Measurements from ENCODE around the gene MCEMP1.

Gene MCEMP1

GRCh38 chr19:7670790-7671189 lies 6.1 kb upstream of the MCEMP1 start:
- no peak for DNase-seq (ENCODE audit: low read depth in 3 of 3, low spot score in 1 of 3)

DNA sequence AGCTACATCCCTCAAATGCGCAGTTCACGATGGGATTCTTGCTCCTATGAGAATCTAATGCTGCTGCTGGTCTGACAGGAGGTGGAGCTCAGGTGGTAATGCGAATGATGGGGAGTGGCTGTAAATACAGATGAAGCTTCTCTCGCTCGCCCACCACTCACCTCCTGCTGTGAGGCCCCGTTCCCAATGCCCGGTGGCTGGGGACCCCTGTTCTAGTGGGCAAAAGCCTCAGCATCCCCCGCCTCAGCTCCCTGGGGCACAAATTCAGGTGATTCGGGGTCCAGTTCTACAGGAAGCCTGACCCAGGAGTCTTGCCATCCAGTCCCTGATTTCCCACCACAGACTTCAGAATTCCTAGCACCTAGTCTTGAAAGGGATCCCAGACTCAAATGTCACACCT lies 4.4 kb upstream of the MCEMP1 start:
- no peak for DNase-seq (ENCODE audit: low read depth in 3 of 3, low spot score in 1 of 3)

DNA sequence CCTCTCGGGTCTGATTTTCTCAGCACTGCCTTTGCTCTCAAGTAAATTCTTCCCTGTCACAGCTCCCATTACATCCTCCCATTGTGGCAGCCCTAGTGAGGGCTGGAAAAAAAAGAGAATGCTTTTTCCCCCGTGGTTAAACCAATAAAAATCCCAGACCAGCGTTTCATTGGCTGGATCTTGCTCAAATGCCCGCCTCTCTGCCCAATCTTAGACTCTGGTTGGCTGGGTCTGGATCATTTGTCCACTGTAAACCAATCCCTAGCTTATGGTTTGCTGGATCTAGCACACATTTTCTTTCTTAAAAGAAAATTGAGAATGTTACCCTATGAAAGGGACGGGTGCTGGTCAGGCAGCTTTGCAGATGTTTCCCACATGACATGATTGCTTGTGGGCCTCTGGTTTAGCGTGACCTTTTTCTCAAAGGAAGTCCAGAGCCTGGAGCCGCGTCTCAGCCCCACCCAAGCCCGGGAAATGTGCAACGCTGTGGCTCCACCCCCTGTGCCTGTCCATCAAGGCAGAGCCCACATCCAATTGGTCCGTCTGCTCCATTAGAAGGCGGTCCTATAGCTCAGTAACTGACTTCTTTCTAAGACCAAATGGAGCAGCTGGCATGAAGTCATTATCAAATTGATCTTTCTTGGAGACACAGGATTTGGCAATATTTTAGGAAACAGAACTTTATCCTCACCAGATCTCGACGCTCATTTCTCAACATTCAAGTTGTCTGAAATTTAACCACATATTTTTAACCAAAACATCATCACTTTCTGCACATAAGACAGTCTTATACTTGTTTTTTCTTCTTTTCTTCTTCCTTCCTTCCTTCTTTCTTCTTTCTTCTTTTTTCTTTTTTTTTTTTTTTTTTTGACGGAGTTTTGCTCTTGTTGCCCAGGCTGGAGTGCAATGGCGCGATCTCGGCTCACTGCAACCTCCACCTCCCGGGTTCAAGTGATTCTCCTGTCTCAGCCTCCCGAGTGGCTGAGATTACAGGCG lies 2.6 kb upstream of the MCEMP1 start:
- no peak for DNase-seq (ENCODE audit: low read depth in 3 of 3, low spot score in 1 of 3)

GRCh38 chr19:7676376-7676775 lies 514 bp upstream of the MCEMP1 start:
- no peak for DNase-seq (ENCODE audit: low read depth in 3 of 3, low spot score in 1 of 3)

DNA sequence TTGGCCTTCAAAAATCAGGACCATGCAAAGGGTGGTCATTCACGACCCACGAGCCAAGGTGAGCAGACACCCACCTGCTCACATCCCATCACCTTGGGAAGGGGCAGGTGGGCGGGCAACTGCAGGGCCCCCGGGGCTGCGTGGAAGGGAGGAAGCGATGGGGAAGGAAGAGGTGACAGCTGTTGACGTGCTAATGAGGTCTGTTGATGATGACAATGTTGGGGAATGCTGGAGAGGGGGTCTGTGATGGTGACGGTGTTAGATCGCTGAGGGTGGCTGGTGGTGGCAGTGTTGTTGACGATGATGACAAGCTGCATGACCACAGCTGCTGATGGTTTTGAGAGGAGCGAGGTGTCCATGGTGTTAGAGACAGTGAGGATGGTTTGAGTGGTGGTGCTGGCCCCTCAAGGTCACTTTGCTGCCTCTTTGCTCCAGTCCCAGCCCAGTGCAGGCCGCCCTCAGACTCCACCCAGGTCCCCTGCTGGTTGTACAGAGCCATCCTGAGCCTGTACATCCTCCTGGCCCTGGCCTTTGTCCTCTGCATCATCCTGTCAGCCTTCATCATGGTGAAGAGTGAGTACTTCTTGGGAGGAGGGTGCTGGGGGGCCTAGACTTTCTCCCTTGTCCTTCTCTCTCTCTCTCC lies 900 bp downstream of the MCEMP1 start:
- DNase-seq (ENCODE audit: low read depth in 3 of 3, low spot score in 1 of 3) = no peak

GRCh38 chr19:7678971-7679751 lies 2.3 kb downstream of the MCEMP1 start:
- peak; percentile 33 to 46 (median 40) for DNase-seq (ENCODE audit: low read depth in 3 of 3, low spot score in 1 of 3)

- no peak for DNase-seq (ENCODE audit: low read depth in 3 of 3, low spot score in 1 of 3)
Measured at GRCh38 chr19:7679771-7680605, 3.1 kb downstream of the MCEMP1 start.

DNA sequence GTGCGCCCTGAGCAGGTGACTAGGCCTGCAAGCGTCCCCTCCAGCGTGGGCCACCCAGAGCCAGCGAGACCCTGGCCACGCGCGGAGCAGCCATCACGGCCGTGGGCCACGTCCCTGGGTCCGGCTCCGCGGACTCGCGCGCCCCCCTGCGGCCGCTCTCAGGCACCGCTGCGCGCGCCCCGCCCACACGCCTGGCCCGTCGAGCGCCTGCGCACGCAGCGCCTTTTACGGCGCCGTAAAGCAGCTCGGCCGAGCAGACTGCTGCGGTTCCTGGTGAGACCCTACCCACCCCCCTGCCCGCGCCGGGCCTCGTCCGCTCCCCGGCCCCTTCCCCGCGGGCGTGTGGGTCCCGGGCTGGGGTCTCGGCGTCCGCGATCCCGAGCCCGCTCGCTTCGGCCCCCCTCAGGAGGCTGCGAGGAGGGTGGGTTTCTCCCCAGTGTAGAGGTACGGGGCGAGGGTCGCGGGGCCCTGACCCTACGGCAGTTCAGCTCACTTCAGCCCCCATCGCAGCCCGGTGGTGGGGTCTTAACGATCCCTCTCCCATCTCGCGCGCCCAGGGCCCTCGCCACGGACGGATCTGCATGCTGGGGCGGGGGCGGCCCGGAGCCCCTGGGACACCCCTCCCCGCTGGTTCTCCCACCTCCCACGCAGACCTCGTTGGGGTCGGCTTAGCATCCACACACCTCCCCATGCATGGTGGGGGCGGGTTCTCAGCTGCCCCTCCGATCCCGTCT lies 3.9 kb downstream of the MCEMP1 start, which contains the start of gene TRAPPC5:
Gene TRAPPC5 (plus strand): TSS at position 228 of the 734 bp plus-strand sequence. CDS start 1,421 bp downstream, outside the sequence.
- DNase-seq (ENCODE audit: low read depth in 3 of 3, low spot score in 1 of 3) = peak; percentile 66 to 84 (median 82)

GRCh38 chr19:7681340-7682174 lies 4.7 kb downstream of the MCEMP1 start:
- DNase-seq (ENCODE audit: low read depth in 3 of 3, low spot score in 1 of 3) = peak; percentile 56 to 71 (median 70)

DNA sequence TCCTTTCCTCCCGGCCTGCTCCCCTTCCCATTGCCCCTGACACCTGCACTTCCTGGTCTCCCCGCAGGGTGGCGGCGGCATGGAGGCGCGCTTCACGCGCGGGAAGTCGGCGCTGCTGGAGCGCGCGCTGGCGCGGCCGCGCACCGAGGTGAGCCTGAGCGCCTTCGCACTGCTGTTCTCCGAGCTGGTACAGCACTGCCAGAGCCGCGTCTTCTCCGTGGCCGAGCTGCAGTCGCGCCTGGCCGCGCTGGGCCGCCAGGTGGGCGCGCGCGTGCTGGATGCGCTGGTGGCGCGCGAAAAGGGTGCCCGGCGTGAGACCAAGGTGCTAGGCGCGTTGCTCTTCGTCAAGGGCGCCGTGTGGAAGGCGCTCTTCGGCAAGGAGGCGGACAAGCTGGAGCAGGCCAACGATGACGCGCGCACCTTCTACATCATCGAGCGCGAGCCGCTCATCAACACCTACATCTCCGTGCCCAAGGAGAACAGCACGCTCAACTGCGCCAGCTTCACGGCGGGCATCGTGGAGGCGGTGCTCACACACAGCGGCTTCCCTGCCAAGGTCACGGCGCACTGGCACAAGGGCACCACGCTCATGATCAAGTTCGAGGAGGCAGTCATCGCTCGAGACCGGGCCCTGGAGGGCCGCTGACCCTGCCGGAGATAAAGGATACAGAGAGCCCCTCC lies 5.4 kb downstream of the MCEMP1 start:
- no peak for DNase-seq (ENCODE audit: low read depth in 3 of 3, low spot score in 1 of 3)

GRCh38 chr19:7685546-7686445 lies 8.9 kb downstream of the MCEMP1 start:
- DNase-seq (ENCODE audit: low read depth in 3 of 3, low spot score in 1 of 3) = no peak

- DNase-seq (ENCODE audit: low read depth in 3 of 3, low spot score in 1 of 3) = no peak
Measured at GRCh38 chr19:7687177-7687576, 10.3 kb downstream of the MCEMP1 start.

- no peak for DNase-seq (ENCODE audit: low read depth in 3 of 3, low spot score in 1 of 3)
Measured at GRCh38 chr19:7689165-7689564, 12.3 kb downstream of the MCEMP1 start.

- DNase-seq (ENCODE audit: low read depth in 3 of 3, low spot score in 1 of 3) = no peak
Measured at GRCh38 chr19:7690779-7691258, 13.9 kb downstream of the MCEMP1 start.

DNA sequence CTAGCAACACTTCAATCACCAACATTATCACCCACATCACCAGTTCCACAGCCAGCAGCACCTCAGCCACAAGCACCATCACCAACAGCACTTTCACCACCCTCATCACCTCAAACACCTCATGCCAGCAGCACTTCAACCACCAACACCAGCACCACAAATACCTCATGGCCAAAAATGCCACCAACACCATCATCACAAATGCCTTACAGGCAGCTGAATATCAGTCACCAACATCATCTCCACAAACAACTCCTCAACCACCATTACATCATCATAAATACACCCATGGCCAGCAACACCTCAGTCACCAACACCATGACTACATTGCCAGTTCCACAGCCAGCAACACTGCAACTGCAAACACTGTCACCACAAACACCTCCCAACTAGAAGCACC lies 14.6 kb downstream of the MCEMP1 start:
- no peak for DNase-seq (ENCODE audit: low read depth in 3 of 3, low spot score in 1 of 3)

DNA sequence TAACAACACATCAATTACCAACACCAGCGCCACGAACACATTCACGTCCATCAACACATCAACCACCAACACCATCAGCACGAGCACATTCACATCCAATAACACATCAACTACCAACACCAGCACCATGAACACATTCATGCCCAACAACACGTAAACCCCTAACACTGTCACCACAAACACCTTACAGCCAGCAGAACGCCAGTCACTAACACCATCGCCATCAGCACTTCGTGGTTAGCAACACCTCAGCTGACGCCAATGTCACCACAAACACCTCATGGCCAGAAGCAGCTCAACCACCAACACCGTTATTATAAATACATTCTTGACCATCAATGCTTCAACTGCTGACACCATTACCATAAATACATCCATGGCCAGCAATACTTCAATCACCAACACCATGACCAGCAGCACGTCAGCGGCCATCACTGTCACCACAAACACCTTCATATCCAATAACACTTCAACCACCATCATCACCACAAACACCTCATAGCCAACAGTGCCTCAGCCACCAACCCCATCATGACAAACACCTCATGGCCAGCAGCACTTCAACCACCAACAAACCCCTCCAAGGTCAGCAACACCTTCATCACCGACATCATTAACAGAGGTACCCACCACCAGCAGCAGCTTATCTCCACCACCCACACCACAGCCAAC lies 15.7 kb downstream of the MCEMP1 start:
- DNase-seq (ENCODE audit: low read depth in 3 of 3, low spot score in 1 of 3) = no peak

GRCh38 chr19:7694499-7694898 lies 17.6 kb downstream of the MCEMP1 start:
- no peak for DNase-seq (ENCODE audit: low read depth in 3 of 3, low spot score in 1 of 3)
